Raji (cell line): ENCODE results near the gene HMCES.

Experiments used
- POLR2A ChIP-seq: IDR thresholded peaks from 2 replicates; pipeline ENCODE4 v1.6.1; 2011; ENCODE audit warnings: low read depth, low read length, control low read depth; ENCODE audit not compliant: insufficient read depth

The HMCES gene, protein sequence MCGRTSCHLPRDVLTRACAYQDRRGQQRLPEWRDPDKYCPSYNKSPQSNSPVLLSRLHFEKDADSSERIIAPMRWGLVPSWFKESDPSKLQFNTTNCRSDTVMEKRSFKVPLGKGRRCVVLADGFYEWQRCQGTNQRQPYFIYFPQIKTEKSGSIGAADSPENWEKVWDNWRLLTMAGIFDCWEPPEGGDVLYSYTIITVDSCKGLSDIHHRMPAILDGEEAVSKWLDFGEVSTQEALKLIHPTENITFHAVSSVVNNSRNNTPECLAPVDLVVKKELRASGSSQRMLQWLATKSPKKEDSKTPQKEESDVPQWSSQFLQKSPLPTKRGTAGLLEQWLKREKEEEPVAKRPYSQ

DNA sequence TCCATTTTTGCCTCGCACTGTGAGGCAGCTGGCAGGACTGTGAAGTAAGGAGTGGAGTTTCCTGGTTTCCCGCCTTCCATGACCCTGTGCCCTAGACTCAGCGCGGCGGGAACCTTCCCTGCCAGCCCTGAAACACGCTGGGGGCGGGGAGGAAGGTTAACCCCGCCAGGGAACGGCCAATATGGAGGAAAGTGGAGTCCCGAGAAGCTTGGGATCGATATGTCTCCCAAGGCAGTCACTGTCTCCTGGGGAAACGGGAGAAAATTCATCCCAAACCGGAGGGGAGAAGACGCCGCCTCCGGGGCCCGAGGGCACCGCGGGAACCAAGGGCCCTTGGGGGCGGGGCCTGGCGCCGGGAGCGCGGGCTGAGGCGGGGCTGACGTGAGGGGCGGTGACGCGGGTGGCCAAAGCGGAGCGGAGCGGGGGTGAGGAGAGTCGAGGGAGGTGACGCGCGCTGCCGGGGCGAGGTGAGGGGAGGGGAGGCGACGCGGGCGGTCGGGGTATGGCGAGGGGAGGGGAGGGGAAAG lies at the start of gene HMCES:
Gene HMCES, plus strand, starts transcription at position 432 of the 527 bp plus-strand sequence. CDS start 863 bp downstream, outside the sequence.
- no peak; the same call in 1 of the 2 replicates for TF ChIP-seq POLR2A

DNA sequence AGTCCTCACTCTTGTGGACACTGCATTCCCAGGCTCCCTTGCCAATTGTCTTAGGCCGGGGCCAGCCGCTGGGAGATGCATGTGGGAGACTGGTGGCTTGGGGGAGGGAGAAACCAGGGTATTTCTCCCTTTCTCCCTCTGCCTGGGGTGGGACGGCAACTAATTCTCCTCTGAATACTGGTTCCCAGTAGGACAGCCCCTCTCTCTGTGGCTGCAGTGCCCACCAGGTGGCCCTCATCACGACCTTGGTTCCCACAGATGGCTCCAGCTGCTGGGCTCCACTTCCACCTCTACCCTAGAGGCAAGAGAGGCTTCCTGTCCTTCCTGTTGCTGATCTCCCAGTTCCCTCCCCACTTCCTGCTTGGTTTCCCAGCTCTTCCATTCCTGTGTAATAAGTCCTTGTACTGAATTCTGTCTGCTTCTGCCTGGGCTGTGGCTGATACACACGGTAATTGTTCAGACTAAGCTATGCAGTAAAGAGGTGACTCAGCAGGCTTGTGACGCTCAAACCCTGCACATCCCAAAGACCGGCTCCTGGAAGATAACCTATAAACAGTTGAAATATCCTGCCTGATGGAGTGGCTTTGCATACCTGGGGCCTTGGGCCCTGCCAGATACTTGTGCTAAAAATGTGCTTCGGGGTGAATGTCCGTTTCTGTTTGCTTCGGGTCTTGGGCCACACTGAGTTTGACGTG lies 49.6 kb upstream of the HMCES start:
- TF ChIP-seq POLR2A: no peak

DNA sequence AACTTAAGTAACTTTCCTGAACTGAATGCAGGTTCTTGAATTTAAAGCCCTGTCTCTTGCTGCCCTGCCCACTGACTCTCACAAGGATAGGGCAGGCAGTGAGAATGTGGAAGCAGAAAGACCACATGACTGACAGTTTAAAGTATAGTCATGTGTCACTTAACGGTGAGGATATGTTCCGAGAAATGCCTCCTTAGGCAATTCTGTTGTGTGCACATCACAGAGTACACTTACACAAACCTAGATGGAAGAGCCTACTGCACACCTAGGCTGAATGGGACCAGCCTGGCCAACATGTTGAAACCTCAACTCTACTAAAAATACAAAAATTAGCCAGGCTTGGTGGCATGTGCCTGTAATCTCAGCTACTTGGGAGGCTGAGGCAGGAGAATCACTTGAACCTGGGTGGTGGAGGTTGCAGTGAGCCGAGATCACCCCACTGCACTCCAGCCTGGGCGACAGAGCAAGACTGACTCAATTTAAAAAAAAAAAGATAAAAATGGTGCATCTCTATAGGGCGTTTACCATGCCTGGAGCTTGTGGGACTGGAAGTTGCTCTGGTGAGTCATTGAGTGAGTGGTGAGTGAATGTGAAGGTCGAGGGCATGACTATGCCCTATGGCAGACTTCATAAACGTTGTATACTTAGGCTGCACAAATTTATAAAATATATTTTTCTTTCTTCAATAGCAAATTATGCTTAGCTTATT lies 48.2 kb upstream of the HMCES start:
- no peak for TF ChIP-seq POLR2A

DNA sequence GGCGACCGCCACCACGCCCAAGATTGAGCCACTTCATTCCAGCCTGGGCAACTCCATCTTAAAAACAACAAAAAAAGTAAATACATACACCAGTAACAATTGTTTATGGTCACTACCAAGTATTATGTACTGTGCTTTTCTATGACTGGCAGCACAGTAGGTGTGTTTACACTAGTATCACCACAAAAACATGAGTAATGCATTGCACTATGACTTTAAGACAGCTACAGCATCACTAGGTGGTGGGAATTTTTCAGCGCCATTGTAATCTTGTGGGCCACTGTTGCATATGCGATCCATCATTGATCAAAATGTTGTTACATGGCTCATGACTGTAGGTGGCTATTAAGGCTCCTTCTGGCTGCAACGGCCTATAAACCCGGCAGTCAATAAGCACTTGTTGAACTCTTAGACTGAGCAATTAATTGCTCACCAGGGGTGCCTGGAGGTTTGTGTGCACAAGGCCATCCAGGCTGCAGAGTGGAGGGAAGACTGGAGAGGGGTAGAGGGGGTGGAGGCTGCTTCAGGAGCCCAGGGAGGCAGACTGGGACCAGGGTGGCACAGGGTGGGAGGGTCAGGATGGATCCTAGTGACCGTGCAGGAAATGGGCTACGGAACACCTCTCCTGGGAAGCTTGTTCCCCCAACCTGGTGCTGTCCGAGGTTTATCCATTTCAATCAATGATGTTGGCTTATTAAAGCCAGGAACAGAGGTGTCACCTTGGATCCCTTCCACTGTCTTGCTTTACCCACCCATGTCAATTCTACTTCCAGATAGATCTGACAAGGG lies 47.1 kb upstream of the HMCES start:
- TF ChIP-seq POLR2A: no peak

DNA sequence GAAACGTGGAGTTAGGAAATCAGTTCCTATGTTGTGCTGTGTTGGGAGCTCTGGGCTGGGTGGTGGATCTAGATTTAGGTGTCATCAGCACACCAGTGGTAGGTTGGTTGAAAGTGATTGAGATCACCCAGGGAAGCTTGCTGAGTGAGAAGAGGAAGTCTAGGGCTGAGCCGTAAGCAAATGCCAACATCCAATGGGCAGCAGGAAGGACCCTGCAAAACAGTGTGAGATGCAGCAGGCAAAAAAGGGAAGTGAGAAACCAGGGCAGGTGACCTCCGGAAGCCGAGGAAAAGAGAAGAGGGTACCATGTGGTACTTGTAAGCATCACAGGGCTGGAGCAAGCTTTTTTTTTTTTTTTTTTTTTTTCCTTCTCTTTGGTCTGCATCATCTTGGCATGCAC lies 45.1 kb upstream of the HMCES start:
- TF ChIP-seq POLR2A: no peak

DNA sequence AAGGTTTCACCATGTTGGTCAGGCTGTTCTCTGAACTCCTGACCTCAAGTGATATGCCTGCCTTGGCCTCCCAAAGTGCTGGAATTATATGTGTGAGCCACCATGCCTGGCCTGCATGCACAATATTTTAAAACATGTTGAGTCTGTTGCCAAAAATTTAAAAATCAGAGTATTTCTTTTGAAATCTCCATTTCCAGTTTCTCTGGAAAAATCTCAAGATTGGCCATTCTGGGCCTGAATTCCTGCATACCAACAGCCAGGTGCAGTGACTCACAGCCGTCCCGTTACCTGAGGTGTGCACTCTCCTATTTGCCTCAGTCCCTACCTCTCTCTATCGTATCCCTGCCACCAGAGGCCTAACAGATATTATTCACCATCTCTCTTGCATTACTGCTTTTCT lies 44.2 kb upstream of the HMCES start:
- TF ChIP-seq POLR2A: no peak

DNA sequence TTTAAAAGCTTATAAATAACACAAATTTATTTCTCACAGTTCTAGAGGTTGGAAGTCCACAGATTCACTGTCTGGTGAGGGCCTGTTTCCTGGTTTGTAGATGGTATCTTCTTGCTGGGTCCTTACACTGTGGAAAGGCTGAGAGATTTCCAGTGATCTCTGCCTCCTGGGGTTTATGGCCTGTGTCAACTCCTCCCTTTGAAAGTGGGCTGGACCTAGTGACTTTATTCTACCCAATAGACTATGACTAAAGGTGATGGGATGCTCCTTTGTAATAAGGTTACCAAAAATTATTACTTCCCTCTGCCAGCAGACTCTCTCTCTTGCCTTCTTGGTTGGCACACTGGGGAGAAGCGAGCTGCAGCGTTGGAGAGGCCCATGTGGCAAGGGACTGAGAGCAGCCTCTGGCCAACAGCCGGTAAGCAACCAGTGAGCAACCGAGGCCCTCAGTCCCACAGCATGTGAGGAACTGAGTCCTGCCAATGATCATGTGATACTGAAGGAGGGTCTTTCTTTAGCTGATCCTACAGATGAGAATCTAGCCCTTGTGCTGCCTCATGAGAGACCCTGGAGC lies 43.2 kb upstream of the HMCES start:
- no peak for TF ChIP-seq POLR2A

DNA sequence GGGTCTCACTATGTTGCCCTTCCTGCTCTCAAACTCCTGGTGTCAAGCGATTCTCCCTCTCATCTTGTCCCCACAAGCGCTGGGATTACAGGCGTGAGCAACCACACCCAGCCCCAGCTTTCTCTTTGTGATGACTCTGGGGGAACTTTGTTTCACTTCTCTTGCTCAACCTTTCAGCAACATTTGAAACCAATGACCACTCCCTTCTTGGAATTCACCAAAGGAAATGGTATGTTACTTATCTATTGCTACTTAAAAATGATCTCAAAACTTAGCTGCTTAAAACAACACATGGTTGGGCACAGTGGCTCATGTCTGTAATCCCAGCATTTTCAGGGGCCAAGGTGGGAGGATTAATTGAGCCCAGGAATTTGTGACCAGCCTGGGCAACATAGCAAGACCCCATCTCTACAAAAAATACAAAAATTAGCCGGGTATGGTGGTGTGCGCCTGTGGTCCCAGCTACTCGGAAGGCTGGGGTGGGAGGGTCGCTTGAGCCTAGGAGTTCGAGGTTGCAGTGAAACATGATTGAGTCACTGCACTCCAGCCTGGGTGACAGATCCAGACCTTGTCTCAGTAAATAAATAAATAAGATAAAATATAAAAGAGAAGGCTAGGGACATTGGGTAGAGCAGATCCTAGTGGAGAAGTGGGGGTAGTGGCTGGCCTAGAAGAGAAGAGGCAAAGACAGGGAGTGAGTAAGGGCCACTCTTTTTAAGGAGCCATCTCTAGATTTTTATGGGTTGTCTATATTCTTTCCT lies 39.5 kb upstream of the HMCES start:
- TF ChIP-seq POLR2A: no peak

DNA sequence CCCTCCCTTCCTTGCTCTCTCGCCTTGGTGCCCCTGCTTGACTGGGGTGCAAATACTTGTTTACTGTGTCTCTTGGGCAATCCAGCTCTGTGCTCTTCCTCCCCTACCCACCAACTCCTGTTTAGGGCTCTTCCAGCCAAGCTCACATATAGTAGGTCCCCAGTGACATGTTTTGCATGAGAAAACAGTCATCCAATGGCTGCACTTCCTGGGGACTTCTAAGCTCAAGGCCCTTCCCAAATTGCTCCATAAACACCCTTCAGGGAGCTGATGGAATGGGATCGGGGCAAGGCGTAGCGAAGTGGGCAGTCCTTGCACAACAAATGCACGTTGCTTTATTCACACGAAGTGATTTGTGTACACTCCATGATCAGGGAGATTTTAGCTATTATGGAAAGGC lies 38.7 kb upstream of the HMCES start:
- no peak for TF ChIP-seq POLR2A

DNA sequence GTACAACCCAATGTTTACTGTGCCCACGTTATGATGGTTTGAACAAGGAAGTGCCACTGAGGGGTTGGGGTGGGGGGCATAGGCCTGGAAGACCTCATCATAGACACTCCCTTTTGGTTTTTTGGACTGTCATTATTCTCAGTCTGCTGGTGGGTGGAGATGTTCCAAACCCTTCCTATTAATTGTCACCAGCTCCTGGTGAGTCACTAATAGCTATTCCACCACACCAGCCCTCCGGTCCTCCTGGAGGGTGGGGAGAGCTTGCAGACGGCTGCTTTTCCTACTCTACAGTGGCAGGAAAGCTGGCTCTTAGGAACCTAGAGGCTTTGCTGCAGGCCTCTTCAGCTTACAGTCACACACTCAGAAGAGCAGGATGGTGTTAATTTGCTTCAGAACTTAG lies 38.2 kb upstream of the HMCES start:
- no peak for TF ChIP-seq POLR2A

DNA sequence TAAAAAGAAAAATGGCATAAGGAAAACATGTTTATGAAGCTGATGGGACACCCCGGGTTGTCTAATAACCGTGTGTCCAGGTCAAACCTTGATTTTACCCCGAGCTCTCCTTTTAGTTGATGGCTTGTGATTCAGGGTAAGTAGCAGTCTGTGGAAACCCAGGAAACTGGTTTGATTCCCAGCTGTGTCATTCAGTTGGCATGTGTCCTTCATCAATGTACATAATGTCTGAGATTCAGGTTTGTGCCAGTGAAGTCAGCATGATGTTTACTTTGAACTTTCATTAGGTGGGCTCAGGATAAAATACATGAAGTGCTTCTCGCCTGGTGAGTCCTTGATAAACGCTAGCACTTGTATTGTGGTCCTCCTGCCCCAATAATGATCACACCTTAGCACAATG lies 33.5 kb upstream of the HMCES start:
- no peak for TF ChIP-seq POLR2A

DNA sequence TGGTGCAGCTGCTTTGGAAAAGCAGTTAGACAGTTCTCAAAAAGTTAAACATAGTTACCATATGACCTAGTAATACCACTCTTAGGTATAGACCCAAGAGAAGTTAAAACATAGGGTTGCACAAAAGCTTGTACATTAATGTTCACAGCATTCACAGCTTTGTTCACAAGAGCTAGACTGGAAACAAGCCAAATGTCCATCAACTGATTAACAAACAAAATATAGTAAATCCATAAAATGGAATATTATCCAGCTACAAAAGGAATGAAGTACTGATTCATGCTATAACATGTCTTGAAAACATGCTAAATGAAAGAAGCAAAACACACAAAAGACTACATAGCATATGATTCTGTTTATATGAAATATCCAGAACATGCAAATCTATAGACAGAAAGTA lies 32.0 kb upstream of the HMCES start:
- TF ChIP-seq POLR2A: no peak

DNA sequence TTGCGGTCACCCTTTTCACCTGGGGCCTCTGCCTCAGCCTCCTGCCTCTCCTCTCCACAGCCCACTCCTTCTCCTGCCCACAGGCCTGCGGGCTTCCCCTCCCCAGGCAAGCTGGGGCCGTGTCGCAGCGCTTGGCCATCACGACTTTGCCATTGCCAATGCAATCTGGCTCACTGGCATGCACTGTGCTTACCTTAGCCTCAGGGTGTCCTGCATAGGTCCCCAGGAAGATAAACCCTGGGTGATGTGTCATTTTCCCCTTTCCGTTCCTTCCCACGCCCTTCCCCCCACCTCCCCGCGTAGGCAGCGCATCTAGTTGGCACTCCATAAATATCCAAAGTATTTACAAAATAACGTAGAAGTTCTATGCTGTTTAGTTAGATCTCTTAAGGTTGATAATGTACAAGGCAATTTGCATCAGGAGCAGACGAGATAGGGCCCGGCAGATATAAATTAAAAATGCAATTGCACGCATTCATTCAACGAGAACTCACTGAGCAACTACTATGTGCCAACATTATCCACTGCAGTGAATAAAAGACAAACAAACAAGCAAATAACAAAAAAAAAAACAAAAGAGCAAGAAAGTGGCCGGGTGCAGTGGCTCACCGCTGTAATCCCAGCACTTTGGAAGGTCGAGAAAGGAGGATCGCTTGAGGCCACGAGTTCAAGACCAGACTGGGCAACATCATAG lies 30.2 kb upstream of the HMCES start:
- no peak for TF ChIP-seq POLR2A
